OCI-M2 (cell line): ENCODE results near the gene GINS1.

Experiments used
- DNase-seq: peaks from one replicate; lab custom pipeline; 2025; ENCODE audit not compliant: unreplicated experiment; lab: John Stamatoyannopoulos, UW

GINS1 gene

GRCh38 chr20:25453035-25453810 lies 45.8 kb downstream of the GINS1 start:
- no peak for DNase-seq

GRCh38 chr20:25454153-25454900 lies 46.9 kb downstream of the GINS1 start:
- no peak for DNase-seq

- DNase-seq = no peak
These were observed 50.6 kb downstream of the GINS1 start for GRCh38 chr20:25457886-25458680.

- no peak for DNase-seq
These were observed 51.8 kb downstream of the GINS1 start for GRCh38 chr20:25459111-25459830.

GRCh38 chr20:25459916-25460535 lies 52.6 kb downstream of the GINS1 start:
- no peak for DNase-seq

- no peak for DNase-seq
These were observed 53.2 kb downstream of the GINS1 start for GRCh38 chr20:25460566-25461280.

- DNase-seq = no peak
These were observed 53.8 kb downstream of the GINS1 start for GRCh38 chr20:25461281-25461650.

GRCh38 chr20:25461786-25462545 lies 54.5 kb downstream of the GINS1 start:
- no peak for DNase-seq

GRCh38 chr20:25464501-25465242 lies 57.2 kb downstream of the GINS1 start:
- DNase-seq = no peak

- no peak for DNase-seq
These were observed 58.0 kb downstream of the GINS1 start for GRCh38 chr20:25465243-25466135.

GRCh38 chr20:25466846-25467245 lies 59.4 kb downstream of the GINS1 start:
- DNase-seq = no peak

GRCh38 chr20:25467441-25467840 lies 60.0 kb downstream of the GINS1 start:
- DNase-seq = no peak

- no peak for DNase-seq
These were observed 60.9 kb downstream of the GINS1 start for GRCh38 chr20:25468126-25469075.

- DNase-seq = no peak
These were observed 62.1 kb downstream of the GINS1 start for GRCh38 chr20:25469558-25469957.

- no peak for DNase-seq
These were observed 62.6 kb downstream of the GINS1 start for GRCh38 chr20:25470045-25470444.

- no peak for DNase-seq
These were observed 63.5 kb downstream of the GINS1 start for GRCh38 chr20:25471020-25471419.
